Adipose tissue (tissue), 3 donors: Measurements from ENCODE around the gene SHE. TPM values are rescaled to one million over a fixed set of nuclear protein-coding genes. Genes with fewer than 3 reads are reported as not detected.
A peak's percentile ranks its signal among the peaks of the same experiment; 100 is the strongest.

Experiments used
- H3K27ac ChIP-seq: one replicate; pipeline ENCODE4 v1.5.1; 2013; ENCODE audit warnings: low read depth, low read length
- WGBS, 3 donors: extraction: QIAGEN DNeasy Blood & Tissue Kit; methylation state at CpG; one replicate each; pipeline ENCODE4 v1.1.7; 2013; 5-methylcytosine and 5-hydroxymethylcytosine counted together
- polyA plus RNA-seq, 3 donors: library from polyadenylated mRNA; stranded (reverse); fragments of 200-250 nt; gene quantifications; one replicate each; pipeline ENCODE4 v1.2.3, GENCODE V29; 2013
- donor health status: healthy with polysubstance abuse.
- donor health status: Bipolar disorder and iron deficiency.
- donor health status: healthy.

SHE gene
- polyA plus RNA-seq, 3 donors: 3.2 to 26.8 (median 19.3) TPM

DNA sequence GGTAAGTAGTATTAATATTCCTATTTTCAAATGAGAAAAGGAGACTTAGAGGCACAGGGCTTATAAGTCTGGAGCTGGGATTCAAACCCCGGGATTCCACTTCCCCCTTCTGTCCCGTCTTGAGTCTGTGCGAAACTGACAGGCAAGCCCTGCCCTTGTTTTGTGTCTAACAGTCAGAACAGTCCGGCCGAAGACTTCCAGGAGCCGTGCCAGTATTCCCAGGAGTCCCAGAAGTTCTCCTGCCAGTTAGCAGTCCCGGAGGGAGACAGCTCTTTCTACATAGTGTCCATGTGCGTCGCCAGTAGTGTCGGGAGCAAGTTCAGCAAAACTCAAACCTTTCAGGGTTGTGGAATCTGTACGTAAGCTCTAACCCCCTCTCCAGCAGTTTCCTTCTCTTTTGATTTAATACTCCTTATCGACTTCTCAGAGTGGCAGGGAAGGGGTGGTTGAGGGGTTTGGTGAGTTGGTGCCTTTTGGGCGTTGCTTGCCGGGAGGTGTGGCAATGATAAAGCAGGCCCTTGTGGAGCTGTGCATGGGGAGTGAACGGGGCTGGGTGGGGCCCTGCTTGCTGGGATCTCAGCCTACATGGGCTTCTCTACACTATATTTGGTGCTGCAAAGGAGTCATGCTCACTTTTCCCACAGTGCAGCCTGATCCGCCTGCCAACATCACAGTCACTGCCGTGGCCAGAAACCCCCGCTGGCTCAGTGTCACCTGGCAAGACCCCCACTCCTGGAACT, 67.7 kb downstream of the SHE start:
- 36 to 53% (median 47%) methylated on average over 18 of the region's 18 CpGs for WGBS, 3 donors
- peak overlapping the region; percentile 40 for H3K27ac ChIP-seq

DNA sequence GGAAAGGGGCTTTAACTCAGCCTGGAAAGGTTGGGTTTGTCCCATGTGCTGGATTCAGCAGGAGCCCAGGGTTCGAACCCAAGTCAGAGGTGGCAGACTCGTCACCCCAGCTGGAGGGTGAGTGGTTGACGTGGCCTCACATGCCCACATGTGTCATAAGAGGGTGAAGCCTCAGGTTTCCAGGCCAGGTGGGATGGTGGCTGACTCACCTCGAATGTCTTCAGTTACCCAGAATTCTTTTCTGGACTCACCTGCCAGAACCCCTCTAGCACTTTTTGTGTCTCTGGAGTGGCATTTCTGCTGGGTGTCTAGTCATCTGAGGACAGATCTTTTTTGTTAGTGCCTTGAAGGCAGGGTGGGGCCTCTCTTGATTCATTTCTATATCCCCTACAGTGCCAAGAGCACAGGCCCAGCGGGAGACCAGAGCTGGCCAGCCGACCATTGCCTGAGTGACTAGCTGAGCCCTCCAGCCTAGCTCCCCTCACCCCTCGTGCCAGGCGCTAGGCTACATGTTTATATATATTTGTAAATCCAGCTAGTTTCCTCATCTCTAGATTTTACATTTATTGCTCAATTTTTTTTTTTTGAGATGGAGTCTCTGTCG, 68.9 kb downstream of the SHE start:
- WGBS, 3 donors: 66 to 93% (median 72%) methylated on average over 9 of the region's 9 CpGs
- H3K27ac ChIP-seq: peak overlapping the region; percentile 40

DNA sequence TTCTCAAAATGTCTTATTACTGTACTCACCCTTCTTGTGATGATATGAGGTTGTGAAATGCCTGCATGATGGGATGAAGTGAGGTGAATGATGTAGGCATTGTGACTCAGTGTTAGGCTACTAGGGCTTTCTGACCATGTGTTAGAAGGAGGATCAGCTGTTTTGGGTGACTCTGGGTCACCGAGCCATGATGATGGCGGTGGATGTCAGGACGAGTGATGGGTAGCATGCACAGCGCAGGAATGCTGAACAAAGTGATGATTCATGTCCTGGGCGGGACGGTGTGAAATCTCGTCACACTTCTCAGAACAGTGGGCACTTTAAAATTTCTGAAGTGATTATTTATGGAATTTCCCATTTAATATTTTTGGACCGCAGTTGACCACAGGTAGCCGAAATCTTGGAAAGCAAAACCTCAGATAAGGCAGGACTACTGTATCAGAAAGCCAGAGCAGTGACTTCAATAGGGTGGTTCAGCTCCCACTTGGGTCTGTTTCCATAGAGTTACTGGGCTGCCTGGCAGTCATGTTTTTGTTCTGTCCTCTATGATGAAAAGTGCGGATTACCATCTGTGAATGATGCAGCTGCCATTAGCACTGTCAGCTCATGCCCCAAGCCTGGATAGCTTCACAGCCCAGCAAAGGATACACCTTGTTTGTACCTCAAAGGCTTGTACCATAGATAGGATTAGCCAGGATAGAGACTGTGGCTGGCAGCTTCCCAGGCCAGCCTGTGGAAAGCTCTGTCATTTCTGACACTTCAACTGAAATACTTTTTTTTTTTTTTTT, 70.4 kb downstream of the SHE start:
- H3K27ac ChIP-seq: no peak overlapping the region
- WGBS, 3 donors: 61 to 90% (median 62%) methylated on average over 10 of the region's 10 CpGs

DNA sequence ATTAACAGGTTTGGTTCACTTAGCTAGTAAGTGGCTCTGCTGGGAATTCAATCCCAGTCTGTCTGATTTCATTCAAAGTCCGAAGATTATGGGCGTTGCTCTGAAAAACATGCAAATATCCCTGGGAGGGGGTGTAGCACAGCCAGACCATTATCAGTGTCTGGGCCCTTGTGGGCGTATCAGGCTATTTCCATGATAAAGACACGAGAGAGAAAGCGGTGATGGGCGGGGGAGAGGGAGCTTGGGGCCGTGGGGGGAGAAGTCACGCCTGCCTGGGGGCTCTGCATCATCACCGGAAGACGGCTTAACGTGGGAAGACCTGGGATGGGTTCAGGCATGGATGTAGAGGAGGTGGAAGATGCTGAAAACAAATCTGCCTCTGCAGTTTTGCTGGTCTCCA, 71.3 kb downstream of the SHE start:
- no peak overlapping the region for H3K27ac ChIP-seq
- 39 to 69% (median 66%) methylated on average over 11 of the region's 11 CpGs for WGBS, 3 donors

DNA sequence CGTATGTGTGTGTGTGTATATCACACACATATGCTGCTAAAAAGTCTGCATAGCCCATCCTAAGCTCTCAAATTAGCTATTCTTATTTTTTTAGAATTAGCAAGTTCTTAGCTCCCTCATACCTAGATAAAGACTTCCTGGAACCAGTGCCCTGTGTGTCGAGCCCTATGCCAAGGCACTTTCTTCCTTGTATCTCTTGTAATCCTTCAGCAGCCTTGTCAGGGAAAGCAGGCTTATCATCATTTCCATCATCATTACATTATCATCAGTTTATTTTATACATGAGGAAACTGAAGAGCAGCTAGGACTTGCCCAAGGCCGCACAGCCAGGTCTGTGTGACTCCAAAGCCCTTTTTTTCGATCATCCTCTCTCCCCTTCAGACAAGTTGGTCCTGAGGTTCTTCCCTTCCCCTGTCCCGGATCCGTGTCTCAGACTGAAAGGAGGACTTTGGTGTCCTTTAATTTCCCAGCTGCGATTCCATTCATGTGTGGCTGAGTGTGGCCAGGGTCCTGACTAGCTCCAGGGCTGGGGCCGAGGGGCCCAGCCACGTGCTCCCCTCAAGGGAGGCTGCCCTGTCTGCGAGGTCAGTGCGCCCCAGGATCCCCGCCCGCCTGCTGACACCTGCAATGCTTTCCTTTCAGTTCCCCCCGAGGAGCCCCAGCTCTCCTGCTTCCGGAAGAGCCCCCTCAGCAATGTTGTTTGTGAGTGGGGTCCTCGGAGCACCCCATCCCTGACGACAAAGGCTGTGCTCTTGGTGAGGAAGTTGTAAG, 72.2 kb downstream of the SHE start:
- no peak overlapping the region for H3K27ac ChIP-seq

More for the DNA sequence above, 72.2 kb downstream of the SHE start:
- 74 to 89% (median 87%) methylated on average over 17 of the region's 17 CpGs for WGBS, 3 donors

Other genes with a start within 250 kb of the SHE start
- 10 to 100 TPM; 79.8 to 96.7 (median 87.2) TPM for gene HAX1, start 229.8 kb downstream of the SHE start, polyA plus RNA-seq
- gene AQP10, start 181.3 kb downstream of the SHE start, polyA plus RNA-seq: under 1 TPM in 1 of 3 donors, not detected in 2; 0.07 TPM
- 10 to 100 TPM in 2 of 3 donors, 1 to 10 TPM in 1; 6.4 to 22.7 (median 14.5) TPM for gene ATP8B2, start 176.9 kb downstream of the SHE start, polyA plus RNA-seq
- 10 to 100 TPM in 1 of 3 donors, 1 to 10 TPM in 2; 5.0 to 12.3 (median 7.8) TPM for gene IL6R, start 97.1 kb downstream of the SHE start, polyA plus RNA-seq
- gene TDRD10, start 193 bp downstream of the SHE start, polyA plus RNA-seq: 10 to 100 TPM in 1 of 3 donors, 1 to 10 TPM in 2; 1.3 to 11.7 (median 7.7) TPM
- 10 to 100 TPM; 27.5 to 37.7 (median 32.1) TPM for gene UBE2Q1, start 56.2 kb upstream of the SHE start, polyA plus RNA-seq
- gene CHRNB2, start 65.4 kb upstream of the SHE start, polyA plus RNA-seq: under 1 TPM; under 0.01 to 0.38 (median 0.01) TPM
- gene ADAR, start 105.8 kb upstream of the SHE start, polyA plus RNA-seq: 10 to 100 TPM; 24.2 to 39.6 (median 39.4) TPM